Right forelimb (tissue), 1 donor: ENCODE results near the gene DEK.
"Not testable (repeated sequence)": the region's sequence is repeated elsewhere in the genome, so short reads cannot be mapped to it uniquely, and the experiment has no call there.

ENCODE experiments used
- DNase-seq: peaks from one replicate; pipeline ENCODE4 v3.0.0-alpha.2; 2018

The DEK gene, protein sequence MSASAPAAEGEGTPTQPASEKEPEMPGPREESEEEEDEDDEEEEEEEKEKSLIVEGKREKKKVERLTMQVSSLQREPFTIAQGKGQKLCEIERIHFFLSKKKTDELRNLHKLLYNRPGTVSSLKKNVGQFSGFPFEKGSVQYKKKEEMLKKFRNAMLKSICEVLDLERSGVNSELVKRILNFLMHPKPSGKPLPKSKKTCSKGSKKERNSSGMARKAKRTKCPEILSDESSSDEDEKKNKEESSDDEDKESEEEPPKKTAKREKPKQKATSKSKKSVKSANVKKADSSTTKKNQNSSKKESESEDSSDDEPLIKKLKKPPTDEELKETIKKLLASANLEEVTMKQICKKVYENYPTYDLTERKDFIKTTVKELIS

DNA sequence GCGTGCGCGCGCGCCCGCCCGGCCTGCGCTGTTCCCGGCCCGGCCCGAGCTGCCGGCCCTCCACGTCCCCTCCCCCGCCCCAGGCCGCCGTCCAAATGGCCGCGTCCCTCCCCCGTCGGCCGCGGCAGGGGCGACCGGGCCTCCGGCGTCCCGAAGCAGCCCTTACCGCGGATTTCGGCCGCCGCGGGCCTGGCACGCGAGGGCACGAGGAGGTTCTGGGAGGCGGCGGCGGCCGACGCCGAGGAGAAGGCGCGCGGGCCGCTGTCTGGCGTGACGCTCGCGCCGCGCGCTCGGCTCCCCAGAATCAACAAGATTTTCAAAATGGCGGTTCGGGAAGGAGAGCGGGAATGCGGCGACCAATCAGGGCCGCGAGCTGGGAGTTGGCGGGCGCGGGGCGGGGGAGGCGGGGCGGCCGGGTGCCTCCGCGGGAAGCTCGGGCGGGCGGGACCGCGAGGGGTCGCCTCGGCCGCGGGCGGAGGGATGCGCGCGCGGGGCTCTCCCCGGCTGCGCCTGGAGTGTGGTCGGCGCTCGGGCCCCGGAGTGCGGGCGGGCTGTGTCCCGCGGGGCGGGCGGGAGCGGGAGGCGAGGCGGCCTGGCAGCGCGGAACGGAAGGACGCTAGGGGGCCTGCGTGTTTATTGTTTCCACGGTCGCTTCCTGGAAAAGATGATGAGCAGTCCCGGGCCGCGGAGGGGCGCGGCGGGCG, at the start of gene DEK:
Gene DEK (minus strand): TSS at position 312 of the 704 bp plus-strand sequence. CDS start 543 bp downstream, outside the sequence.
- DNase-seq: peak; percentile 95

GRCh38 chr6:18312368-18312767, 48.0 kb upstream of the DEK start:
- DNase-seq: no peak

- DNase-seq: not testable (repeated sequence)
Measured at GRCh38 chr6:18310010-18310409, 45.7 kb upstream of the DEK start.

GRCh38 chr6:18309046-18309445, 44.7 kb upstream of the DEK start:
- DNase-seq: no peak

GRCh38 chr6:18308070-18308735, 43.9 kb upstream of the DEK start:
- no peak for DNase-seq

- DNase-seq: no peak
Measured at GRCh38 chr6:18306977-18307376, 42.6 kb upstream of the DEK start.

GRCh38 chr6:18302561-18303439, 38.5 kb upstream of the DEK start:
- no peak for DNase-seq

DNA sequence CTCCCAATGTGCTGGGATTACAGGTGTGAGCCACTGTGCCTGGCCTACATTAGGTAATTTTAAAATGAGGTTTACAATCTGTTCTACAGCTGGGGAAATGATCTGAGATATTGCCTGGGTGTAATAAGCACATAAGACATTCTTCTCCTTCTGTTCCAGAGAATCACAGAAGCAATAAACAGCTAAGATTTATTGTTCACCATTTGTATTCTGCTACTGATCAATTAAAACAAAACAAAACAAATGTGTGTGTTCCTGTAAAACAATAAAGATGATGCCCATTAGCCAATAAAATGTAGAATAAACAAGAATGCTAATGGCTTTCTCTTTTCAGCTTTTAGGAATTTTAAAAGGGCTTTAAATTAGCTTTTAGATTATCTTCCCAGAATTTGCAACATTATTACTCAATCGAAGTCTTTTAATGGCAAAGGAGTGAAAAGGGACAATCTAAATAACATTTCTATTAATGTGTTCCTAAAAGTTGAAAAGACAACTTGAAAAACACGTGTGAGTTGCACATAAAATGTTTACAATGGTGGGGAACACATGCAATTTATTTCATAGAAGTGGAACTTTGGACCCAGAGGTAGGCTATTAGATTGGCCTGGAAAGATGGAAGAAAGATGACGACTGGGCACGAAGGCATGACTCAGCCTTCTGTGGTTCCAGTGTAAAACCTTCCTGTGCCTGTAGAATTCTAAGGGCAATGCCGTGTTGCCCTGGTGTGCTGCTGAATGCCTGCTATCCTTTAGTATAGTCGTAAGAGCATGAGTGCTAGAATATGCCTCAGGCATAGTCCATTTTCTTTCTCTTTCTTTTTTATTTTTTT, 29.0 kb upstream of the DEK start:
- DNase-seq: no peak

- DNase-seq: no peak
Measured at GRCh38 chr6:18289283-18289682, 25.0 kb upstream of the DEK start.

DNA sequence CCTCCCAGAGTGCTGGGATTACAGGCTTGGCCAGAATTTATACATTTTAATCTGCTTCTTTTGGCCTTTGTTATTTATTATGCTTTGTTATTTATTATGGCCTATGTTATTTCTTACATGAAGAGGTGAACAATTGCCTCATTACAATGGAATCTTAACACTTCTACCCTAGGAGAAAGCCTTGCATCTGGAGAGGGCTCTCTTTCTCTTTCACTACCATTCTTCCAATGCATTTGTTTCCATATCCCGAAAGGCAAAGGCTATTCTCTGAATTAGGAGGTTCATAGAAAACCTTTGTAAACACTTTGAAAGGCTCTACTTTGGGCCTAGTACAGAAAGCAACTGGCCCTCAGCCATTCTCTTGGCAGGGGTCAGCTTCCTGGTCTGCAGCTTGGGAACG, 19.9 kb upstream of the DEK start:
- no peak for DNase-seq

- DNase-seq: no peak
Measured at GRCh38 chr6:18281564-18281963, 17.2 kb upstream of the DEK start.

- no peak for DNase-seq
Measured at GRCh38 chr6:18280084-18280483, 15.8 kb upstream of the DEK start.

DNA sequence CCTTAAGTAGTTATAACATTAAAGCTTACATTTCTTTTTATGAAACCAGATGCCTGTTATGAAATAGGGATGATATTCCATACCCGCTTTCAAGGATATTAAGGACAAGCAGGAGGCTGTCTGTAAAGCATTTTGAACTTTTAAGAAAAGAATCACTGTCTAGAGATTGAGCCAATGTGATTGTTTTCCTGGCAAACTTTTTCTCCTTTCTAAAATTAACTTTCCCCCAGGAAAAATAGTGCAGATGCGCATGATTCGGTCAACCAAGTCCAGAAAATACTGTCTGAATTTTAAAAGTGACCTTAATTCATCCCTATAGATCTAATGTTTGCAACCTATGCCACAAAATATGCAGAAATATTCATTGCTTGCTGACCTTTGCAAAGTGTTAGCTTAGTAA, 15.1 kb upstream of the DEK start:
- no peak for DNase-seq

DNA sequence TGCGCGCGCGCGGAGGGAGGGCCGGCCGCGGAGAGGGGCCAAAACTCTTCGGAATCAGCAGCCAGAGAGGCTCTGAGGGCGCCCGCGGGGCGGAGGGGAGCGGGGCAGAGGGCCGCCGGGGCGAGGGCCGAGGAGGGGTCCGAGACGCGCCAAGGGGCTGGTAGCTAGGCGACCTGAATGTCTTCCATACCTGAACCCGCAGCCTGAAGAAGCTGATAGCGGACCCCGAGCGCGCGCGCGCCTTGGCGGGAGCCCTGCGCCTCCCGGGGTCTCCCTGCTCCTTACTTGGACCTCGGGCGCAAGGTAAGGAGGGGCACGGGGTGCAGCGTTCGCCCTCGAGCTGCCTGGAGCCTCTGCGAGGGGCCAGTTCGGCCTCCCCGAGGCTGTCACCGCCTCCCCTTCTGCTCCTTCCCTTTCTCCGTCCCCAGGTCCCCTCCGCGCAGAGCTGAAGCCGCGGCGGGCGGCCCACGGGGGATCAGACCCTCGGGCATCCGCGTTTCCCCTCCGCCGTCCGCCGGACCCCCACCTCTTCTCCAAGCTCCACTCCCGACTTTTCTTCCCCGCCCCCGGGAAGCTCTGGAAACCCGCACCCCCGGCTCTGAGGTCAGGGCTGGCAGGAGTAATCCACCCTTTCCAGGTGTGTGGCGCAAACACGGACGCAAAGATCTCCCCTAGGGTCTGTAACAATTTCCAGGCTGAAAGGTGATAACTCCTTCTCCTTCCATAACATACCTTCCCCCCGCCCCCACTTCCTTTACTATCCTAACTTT, 13.1 kb upstream of the DEK start:
- peak; percentile 61 for DNase-seq

GRCh38 chr6:18276610-18277236, 12.4 kb upstream of the DEK start:
- no peak for DNase-seq

- DNase-seq: no peak
Measured at GRCh38 chr6:18270216-18270615, 5.9 kb upstream of the DEK start.

- no peak for DNase-seq
Measured at GRCh38 chr6:18269717-18270116, 5.4 kb upstream of the DEK start.

DNA sequence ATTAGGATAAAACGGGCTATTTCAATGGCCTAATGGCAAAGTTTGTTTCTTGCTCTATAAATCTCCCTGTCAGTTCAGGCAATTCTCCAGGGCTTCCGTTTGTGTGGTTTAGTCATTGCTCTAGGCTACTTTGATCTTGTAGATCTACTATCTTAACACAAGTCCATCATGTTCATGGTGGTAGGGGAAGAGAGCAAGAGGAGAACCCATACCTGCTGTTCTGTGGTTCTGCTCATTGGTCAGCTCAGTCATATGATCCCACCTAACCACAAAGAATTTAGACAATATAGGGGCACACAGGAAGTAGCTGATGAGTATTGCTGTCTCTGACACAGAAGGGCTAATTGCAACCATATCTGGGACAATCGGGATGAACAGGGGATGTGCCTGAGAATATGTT, 4.9 kb upstream of the DEK start:
- DNase-seq: no peak

GRCh38 chr6:18268066-18268465, 3.7 kb upstream of the DEK start:
- no peak for DNase-seq

DNA sequence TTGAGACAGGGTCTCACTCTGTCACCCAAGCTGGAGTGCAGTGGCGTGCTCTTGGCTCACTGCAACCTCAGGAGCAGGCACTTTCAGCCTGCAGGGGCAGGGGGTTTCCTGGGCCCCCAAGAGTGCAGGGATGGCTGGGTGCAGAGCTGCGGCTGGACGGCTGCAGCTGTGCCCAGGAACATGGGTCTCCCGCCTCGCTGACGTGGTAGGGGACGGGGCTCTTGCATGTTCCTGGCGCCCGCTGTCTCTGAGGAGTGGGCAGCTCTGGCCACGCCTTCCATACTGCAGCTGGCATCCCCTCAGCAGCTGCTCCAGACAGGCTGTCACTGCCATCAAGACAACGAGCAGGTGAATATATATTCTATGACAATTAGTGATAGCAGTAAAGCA, 2.2 kb upstream of the DEK start:
- no peak for DNase-seq
